BJ (cell line): Measurements from ENCODE around the gene CEP192. TPM values are rescaled to one million over a fixed set of nuclear protein-coding genes. Genes with fewer than 3 reads are reported as not detected.

Source experiments
- CTCF ChIA-PET: fragments of 350-600 bp; formaldehyde crosslinking; extraction: SDS; loops from one replicate; lab custom pipeline; 2021; ENCODE audit warnings: antibody characterized with exemption, inconsistent platforms; lab: Yijun Ruan, JAX
- POLR2A ChIA-PET: fragments of 300-600 bp; sonication (Branson Sonifier 250); formaldehyde crosslinking; extraction: SDS; loops from one replicate; lab custom pipeline; 2021; ENCODE audit warnings: antibody characterized with exemption; lab: Charles Lee
- DNase-seq: peaks from one replicate; pipeline ENCODE4 v3.0.0-alpha.2; 2011; ENCODE audit warnings: low read depth
- H3K27me3 ChIP-seq: 2 replicates; pipeline ENCODE4 v1.6.0; 2011; ENCODE audit warnings: low read length; ENCODE audit not compliant: control insufficient read depth, insufficient read depth
- H3K36me3 ChIP-seq: 2 replicates; pipeline ENCODE4 v1.5.1; 2011; ENCODE audit warnings: low read length; ENCODE audit not compliant: control insufficient read depth, insufficient read depth
- H3K4me3 ChIP-seq: 2 replicates; pipeline ENCODE4 v1.5.1; 2011; ENCODE audit warnings: low read depth, mild to moderate bottlenecking, control low read depth, low read length
- polyA plus RNA-seq: library from polyadenylated mRNA; depleted of rRNA; stranded (reverse); fragments of >200 nt; gene quantifications from 2 replicates; pipeline ENCODE4 v1.2.3, GENCODE V29; 2011
- TF ChIP-seq, protein P1 (sequence below): IDR thresholded peaks from 2 replicates; pipeline ENCODE4 v1.5.1; 2011; ENCODE audit warnings: low read depth, mild to moderate bottlenecking, control low read depth, inconsistent platforms, low read length, moderate library complexity; ENCODE audit not compliant: insufficient read depth

The CEP192 gene
- polyA plus RNA-seq, 1 experiment = 13.3 TPM

DNA sequence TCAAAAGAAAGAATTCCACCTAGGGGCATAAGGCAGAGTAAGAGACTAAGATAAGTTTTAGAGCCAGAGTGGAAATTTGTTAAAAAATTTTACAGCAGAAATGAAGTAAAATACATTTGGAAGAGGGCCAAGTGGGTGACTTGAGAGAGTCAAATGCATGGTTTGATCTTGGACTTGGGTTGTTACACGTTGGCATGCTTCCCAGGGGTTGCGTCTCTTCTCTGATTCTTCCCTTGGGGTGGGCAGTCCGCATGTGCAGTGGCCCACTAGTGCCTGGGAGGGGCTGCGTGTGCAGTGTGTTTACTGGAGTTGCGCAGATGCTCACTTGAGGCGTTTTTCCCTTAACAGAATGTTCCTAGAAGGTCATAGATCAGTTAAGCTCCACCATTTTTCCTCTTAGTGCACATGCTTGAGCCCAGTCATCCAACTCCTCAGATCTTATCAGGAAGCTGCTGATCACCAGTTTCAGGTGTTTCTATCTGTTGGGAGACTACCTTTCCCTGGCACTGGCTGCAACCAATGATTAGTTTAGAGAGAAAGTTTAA lies 30.2 kb upstream of the CEP192 start:
- no peak for DNase-seq
- ChIA-PET POLR2A (no interaction called here), CTCF (interaction anchor here (0.6 to 1.4 kb wide), 3 partner anchors 10 to 27 kb away, joined by 3 to 5 read pairs (median 4); no protein-coding TSS in a partner anchor)
- TF ChIP-seq, protein P1, sequence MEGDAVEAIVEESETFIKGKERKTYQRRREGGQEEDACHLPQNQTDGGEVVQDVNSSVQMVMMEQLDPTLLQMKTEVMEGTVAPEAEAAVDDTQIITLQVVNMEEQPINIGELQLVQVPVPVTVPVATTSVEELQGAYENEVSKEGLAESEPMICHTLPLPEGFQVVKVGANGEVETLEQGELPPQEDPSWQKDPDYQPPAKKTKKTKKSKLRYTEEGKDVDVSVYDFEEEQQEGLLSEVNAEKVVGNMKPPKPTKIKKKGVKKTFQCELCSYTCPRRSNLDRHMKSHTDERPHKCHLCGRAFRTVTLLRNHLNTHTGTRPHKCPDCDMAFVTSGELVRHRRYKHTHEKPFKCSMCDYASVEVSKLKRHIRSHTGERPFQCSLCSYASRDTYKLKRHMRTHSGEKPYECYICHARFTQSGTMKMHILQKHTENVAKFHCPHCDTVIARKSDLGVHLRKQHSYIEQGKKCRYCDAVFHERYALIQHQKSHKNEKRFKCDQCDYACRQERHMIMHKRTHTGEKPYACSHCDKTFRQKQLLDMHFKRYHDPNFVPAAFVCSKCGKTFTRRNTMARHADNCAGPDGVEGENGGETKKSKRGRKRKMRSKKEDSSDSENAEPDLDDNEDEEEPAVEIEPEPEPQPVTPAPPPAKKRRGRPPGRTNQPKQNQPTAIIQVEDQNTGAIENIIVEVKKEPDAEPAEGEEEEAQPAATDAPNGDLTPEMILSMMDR = no peak
- H3K36me3 ChIP-seq = peaks cover 4% of the 10 kb centered on the region; the same call in 1 of the 2 replicates
- H3K4me3 ChIP-seq = no peak overlapping the region
- H3K27me3 ChIP-seq = no peaks in the 10 kb centered on the region

DNA sequence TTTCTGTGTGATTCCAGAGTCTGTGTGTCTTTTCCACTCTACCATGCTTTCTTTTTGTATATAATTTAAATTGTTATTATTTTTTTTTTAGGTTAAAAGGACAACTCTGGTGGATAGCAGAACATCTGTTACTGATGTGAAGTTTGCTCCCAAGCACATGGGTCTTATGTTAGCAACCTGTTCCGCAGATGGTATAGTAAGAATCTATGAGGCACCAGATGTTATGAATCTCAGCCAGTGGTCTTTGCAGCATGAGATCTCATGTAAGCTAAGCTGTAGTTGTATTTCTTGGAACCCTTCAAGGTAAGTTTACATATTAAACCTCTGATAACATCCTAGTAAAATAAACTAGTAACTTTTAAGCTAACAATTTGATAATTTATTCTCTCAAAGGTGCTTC lies 28.1 kb upstream of the CEP192 start:
- POLR2A ChIA-PET = no interaction called here

DNA sequence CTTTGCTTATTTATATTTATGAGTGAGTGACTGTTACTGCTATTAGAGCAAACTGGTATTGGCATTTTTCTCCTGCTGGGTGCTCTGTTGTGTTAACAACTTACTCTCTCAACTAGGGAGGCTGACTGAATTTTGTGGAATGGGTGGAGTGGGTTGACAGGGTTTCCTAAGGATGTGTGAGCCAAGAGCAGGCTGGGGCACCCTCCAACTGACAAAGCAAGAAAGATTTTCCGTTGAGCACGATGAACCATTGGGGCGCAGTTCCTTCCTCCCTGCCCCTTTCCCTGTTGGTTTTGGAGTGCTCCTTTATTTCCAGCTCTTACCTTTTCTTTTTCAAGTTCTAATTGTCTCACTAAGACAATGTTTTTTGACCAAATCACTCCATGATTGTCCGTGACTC lies 23.0 kb upstream of the CEP192 start:
- no peaks in the 10 kb centered on the region for H3K27me3 ChIP-seq
- CTCF ChIA-PET = no interaction called here
- peaks cover 8% of the 10 kb centered on the region; the same call in 1 of the 2 replicates for H3K36me3 ChIP-seq
- TF ChIP-seq, protein P1 = no peak
- POLR2A ChIA-PET = no interaction called here
- no peak for DNase-seq
- H3K4me3 ChIP-seq = no peak overlapping the region

More for the DNA sequence above, 28.1 kb upstream of the CEP192 start:
- TF ChIP-seq, protein P1 = no peak
- no peak for DNase-seq
- H3K36me3 ChIP-seq = peaks cover 4% of the 10 kb centered on the region; the same call in 1 of the 2 replicates
- no peak overlapping the region for H3K4me3 ChIP-seq
- CTCF ChIA-PET = interaction anchor here (1.1 kb wide), 1 partner anchor 23 kb away, joined by 3 read pairs; no protein-coding TSS in a partner anchor
- no peaks in the 10 kb centered on the region for H3K27me3 ChIP-seq

DNA sequence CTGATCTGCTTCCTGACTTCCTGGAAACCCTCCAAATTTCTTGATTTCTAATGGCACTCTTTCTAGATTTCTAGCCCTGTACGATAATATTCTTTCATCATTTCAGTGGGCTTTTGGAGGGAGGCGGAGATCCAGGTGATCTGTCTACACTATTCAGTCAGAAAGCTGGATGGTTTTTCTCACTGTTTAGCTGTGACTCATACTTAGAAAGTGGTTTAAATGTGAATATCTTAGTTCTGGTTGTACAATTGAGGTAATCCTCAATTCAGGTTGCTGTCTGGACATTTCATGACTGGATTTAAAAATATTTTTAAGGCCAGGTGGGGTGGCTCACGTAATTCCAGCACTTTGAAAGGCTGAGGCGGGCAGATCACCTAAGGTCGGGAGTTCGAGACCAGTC lies 22.5 kb upstream of the CEP192 start:
- CTCF ChIA-PET = no interaction called here

DNA sequence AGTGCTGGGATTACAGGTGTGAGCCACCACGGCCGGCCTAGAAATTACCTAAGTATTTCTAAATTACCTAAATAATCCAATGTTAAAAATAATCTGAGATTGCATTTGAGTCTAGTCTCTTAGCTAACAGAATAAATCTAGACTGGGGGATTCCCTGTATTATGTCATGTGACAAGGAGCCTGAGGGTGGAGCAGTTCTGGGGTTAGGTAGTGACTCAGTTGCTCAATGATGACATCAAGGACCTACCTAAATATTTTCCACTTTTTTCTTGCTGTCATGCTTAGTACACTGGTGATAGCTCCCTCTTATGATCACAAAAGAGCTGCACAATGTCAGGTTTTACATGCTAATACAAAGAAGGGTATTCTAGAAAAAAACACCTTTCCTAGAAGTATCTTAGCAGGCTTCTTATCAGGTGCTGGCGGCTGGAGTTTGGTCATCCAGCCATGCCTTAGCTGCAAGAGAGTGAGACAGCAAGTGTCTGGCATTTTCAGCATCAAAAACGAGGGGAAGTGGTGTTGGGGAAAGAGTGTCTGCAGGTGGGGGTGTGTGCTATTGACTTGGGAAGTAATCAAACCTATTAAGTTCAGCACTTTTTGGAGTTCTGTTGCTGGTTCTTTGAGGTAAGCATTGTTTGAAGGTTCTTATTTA lies 17.5 kb upstream of the CEP192 start:
- no peak for DNase-seq
- POLR2A ChIA-PET = no interaction called here
- Histone ChIP-seq H3K27me3 (no peaks in the 10 kb centered on the region), H3K4me3 (no peak overlapping the region), H3K36me3 (peaks cover 9% of the 10 kb centered on the region; the same call in 1 of the 2 replicates)
- TF ChIP-seq, protein P1 = no peak
- CTCF ChIA-PET = no interaction called here

More for the DNA sequence above, 22.5 kb upstream of the CEP192 start:
- H3K27me3 ChIP-seq = no peaks in the 10 kb centered on the region
- H3K36me3 ChIP-seq = peaks cover 6% of the 10 kb centered on the region; the same call in 1 of the 2 replicates
- no peak for DNase-seq
- POLR2A ChIA-PET = no interaction called here
- H3K4me3 ChIP-seq = no peak overlapping the region
- TF ChIP-seq, protein P1 = no peak
